NCI-H69 (cell line): ENCODE measurements around the gene GPR183.
"Not testable (repeated sequence)": the region's sequence is repeated elsewhere in the genome, so short reads cannot be mapped to it uniquely, and the experiment has no call there.

ENCODE experiments used
- DNase-seq: peaks from one replicate; lab custom pipeline; 2025; lab: John Stamatoyannopoulos, UW

Gene GPR183

DNA sequence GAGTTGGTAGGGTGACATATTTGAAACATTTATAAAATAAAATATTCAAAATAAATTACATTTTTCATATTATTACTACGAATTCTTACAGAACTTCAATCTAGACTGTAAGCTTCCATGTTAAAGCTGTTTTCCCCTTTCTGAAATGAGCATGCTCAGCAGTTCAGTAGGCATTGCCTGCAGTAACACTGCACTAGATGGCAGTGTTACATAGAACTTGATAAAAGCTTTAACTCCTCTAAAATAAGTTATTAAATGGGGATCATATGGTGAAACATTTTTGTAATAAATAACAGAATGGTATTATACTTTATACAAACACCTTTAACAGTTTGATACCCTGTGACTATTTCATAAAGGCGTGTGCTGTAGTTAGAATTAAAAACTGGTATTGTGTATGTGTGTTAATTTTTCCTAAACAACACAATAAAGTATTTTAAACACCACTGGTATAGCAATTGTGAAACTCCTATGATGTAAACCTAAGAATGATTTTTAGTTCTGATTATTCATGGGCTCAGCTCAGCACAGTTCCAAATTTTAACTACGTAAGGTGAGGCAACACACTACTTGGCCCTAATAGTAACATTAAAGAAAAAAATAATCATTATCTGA, 37.5 kb downstream of the GPR183 start:
- peak; percentile 61 for DNase-seq

DNA sequence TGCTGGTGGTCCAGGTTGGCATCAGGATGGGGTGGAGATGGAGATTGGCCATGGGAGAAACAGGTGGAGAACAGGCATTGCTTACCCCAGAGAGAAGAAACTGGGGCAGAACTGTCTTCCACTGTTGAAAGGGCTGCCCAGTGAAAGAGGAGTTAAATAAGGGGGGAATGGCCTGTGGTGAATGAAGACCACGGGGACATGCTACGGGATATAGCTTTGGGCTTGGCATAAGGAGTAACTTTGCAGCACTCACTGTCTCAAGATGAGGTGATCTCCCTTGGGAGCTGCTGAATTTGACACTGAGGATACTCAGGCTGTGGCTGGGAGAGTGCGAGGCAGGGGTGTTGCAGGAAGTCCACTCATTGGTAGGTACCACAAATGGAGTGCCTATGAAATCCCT, 38.4 kb downstream of the GPR183 start:
- DNase-seq = no peak

DNA sequence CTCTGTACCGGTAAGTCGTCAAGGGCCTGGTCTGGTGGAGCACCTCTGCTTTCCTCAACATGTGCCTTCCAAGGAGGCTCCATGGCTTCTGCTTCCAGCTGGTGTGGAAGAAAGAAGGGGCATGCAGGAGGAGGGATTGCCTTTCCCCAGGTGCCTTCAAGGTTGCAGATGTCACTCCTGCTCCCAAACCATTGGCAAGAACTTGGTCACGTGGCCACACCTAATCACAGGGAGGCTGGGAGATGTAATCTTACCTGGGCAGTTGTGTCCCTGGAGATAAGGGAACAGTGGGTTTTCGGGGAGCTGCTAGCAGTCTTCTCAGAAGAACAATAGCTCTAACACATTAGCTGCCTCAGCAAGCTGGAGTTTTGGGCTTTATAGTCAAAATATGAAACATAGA, 39.3 kb downstream of the GPR183 start:
- DNase-seq = no peak

DNA sequence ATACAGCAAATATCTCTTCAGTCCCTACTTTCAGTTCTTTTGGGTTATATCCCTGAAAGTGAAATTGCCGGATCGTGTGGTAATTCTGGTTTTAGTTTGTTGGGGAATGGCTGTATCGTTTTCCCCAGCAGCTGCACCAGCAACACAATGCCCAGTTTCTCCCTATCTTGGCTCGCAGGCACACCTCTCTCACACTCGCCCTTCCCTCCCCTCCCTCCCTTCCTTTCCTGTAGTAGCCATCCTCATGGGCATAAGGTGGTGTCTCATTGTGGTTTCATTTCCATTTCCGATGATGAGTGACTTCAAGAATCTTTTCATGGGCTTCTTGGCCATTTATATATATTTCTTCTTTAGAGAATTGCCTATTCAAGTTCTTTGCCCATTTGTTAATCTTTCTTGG, 40.4 kb downstream of the GPR183 start:
- DNase-seq = no peak

DNA sequence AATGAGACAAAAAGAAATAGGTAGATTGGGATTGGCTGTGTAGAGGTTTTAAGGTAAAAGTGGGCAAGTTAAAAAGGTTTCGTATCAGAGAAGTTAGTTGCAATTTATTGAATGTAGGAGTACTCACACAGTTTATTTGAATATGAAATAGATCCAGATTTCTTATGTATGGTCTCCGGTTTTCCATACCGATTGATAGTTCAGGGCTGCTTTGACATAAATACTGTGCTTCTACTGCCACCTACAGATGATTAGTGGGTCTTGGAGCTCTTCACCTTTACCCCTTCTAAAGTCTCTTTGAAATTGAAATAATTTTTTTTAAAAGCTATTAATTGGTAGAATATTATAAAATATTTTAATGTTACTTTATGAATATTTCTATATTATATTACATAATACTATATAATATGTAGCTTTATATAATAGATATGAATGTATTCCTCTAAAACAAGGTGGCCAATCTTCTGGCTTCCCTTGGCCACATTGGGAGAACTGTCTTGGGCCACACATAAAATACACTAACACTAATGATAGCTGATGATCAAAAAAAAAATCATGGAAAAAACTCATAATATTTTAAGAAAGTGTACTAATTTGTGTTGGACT, 41.3 kb downstream of the GPR183 start:
- DNase-seq = peak; percentile 66

DNA sequence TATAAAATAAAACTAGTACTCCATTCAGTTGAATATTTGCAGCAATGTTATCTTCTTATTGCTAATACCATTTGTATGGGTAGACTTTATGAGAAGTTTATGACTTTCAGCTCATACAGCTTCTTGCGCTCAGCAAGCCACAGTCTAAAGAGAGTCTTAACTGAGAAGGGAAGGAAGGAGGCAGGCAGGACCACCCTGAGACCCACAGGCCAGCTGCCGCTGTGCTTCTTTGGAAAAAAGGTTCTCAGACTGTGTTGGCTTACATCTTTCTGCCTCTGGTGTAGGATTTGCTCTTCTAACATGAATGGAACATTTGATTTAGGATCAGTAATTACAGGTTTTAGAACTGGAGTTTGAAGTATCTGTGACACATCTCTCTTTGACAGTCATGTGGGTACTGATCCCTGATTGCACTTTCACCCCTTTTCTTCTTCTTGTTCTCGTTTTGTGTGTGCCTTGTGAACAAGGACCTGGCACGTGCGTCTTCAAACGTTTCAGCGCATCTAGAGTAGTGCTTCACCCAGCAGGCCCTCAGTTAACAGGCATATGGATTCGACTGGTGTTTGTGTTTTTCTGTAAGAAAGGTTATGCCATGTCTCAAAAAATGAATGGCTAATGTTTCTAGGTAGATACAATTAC, 41.9 kb downstream of the GPR183 start:
- DNase-seq = no peak

DNA sequence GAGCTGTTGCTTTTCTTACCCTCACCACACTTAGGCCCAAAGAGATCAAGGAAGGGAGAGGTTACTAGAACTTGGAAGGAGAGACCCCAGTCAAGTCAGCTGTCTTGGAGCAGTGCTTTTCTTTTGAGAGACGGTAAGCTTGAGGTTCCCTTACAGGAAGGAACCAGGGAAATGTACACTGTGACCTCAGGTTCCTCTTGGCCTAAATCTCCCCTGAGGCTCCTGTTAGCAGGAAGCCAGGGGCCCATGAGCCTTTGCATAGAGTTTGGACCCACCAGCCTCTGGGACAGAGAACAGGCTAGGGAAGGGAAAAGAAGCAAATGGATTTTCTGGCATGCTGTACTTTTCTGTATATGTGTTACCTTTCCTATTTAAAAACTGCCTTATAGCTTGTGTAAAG, 43.1 kb downstream of the GPR183 start:
- DNase-seq = no peak

DNA sequence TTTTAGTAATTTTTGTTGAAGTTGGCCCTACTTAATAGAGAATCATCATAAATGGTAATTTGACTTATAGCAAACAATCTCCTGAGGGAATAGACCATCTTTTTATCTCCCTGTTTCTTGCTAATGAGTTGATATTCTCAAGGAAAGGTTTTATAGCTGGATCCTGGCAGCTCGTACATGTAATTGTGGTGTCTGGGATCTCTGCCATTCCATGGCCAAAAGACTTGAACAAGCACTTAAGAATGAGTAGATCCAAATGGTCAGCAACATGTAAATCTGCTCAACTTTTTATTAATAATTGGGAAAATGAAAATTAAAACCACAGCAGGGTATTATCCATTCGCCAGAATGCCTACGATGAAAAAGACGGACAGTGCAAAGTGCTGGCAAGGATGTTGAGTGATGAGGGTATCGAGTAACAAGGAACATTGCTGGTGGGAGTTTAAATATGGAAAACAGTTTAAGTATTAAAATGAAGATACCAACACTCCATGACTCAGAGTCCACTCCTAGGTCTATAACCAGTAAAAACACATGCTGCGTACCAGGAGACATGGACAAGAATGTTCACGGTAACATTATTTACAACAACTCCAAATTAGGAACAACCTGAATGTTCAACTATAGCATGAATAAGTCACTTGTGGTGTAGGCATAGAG, 43.9 kb downstream of the GPR183 start:
- no peak for DNase-seq

DNA sequence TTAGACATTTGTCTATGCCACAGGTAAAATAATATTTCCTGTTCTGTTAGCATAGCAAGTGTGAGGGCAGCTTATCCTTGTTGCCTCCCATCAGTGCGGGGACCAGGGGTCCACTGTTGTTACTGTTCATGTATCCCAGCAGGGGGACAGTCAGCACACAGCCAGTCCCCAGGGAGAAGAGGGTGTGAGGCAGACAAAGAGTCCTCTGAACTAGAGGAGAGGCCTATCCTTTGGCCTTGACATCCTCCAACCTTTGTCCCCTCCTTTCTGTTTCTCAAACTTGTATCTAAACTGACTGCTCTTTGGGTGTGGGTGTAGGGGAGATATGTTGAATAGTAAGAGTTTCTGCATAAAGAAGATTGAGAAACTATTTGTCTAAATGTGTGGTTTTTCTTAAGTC, 46.1 kb downstream of the GPR183 start:
- peak; percentile 30 for DNase-seq

DNA sequence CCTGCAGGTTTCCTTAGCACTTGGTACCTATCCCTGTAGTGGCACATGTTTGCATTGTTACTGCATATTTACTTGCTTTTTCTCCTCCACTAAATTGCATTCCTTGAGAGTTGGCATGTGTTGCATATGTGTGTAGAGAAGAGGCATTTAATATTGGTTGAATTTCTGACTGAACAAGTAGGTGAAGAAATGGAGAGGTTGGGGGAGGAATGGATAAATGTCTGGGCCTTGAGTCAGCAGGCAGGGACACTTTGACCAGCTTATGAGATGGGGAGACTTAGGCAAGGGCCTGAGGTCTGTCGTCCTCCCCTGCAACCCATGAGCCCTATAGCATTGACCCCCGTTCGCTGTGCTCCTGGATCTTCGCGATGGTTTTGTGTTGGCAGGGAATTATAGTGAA, 47.0 kb downstream of the GPR183 start:
- no peak for DNase-seq

DNA sequence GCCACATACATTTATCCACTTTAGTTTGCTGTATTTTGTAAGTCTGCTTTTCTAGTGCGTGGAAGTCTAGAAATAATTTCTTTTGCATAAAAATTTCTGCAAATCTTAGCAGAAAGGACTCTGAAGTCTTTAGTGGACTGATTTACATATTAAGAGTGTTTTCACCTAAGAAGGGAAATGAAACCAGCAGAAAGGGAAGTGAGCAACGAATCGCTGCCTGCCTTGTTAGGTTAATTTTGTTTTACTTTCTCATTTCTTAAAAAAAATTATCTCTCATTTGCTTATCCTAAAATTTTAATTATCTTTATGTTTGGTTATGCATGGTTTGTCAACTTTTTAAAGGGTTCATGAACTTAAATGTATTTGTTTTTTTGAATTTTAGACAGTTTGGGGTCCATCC, 48.3 kb downstream of the GPR183 start:
- no peak for DNase-seq

DNA sequence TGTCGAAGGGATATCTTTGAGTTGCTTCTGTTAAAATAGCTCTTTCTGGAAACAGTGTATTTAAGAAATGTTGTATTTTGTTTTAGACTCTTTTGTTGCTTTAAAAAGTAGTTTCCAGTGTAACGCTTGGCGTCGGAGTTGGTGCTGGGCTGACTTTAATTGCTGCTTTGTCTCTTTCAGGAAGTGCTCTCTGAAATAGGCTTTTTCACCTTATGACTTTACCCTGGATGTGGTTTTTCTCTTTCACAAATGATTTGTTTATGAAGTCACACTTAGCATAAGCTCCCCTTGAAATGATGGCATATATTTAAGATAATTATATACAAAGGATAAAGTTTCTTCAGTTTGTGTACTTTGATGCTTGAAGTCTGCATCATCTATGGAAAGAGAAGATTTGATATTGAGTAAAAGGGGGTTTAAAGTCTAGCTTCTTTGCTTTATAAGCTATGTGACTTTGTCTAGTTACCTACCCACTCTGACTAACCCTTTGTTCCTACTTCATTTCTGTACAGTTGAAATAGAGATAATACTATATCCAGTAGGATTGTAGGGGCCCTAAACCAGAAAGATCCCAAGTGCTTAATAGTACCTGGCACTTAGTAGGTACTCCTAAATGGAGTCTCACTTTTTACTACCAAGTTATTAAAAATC, 48.9 kb downstream of the GPR183 start, which contains the start of gene GPR18:
Gene GPR18, minus strand, starts transcription at position 170 of the 651 bp plus-strand sequence. CDS start 2,507 bp downstream, outside the sequence.
- no peak for DNase-seq

DNA sequence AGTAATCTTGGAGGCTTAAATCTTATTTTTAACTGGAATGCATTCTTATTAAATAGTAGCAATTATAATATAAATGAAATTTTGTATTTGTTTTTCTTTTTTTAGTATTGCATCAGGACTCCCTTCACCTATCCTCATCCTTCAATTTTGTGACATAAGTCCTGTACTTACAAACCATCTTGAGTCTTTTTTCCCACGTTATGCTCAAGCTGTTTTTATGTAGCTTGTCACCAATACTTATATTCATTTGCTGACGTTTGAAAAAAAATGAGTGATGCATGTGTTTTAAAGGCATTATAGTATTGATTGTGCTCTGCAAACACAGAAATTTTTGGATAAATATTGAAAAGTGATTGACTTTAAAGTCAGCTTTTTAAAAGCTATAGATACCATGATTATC, 49.9 kb downstream of the GPR183 start:
- DNase-seq = no peak

DNA sequence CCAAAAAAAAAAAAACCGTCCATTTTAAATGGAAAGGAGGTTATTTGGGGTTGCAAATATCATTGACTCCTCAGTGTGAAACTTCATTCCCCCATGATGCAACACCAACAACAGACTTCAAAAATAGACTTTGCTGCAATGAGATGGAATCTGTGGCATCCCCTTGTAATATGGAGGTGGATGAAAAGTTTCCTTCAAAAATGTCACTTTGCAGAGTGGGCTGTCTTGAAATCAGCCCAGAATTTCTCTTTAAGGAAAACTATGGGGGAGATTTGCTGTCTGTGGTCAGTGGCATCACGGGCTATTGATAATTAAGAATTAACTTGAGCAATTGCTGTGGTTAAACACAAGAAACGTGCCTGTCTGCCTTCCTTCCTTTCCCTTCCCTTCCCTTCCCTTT, 50.5 kb downstream of the GPR183 start:
- DNase-seq = no peak

DNA sequence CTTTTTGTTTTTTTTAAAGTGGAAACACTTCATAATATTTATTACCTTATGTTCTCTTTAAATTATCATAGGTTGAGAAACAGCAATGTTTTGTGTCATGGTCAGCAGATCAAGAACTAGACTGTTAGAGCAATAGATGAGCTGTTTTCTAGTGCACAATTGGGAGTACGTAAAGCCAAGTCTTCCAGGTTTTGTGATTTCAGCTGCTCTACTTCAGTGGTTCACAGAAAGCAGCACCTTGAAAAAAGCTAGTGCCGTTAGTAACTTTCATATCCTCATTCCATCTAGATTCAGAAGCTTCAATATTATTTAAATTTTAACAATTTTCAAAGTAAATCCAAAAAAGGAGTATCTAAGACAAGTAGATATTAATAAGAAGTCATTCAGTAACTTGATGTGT, 50.9 kb downstream of the GPR183 start:
- no peak for DNase-seq

DNA sequence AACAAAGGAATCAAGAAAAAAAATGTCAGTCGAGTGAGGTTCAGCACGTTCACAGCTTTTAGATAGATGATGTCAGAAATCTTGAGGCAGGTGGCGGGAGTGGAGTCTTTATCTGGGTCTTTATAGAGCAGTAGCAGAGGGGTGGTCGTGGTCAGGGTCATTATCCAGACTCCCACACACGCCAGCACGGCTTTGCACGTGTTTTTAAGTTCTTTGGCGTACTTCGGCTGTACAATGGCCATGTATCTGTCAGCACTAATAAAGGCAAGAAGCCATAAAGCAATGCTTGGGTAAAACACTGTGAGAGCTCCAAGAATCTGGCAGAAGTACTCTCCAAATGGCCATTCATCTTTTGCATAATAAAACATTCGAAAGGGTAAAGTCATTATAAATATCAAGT, 51.9 kb downstream of the GPR183 start:
- no peak for DNase-seq

DNA sequence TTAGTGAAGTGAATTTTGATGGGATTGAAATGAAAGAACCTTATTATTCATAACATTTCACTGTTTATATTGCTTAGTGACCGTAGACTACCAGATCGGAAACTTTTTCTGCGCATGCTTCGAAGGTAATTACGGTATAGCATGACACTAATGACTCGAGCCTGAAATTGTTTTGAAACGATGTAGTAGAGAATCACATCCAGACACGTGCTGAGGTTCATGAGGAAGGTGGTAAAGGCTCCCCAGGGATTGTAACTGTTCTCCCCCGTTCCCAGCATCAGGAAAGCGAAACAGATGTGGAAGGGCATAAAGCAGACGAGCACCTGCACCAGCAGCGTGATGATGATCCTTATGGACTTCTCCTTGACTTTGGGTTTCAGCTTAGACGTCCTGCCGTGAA, 52.4 kb downstream of the GPR183 start:
- DNase-seq = peak; percentile 22

DNA sequence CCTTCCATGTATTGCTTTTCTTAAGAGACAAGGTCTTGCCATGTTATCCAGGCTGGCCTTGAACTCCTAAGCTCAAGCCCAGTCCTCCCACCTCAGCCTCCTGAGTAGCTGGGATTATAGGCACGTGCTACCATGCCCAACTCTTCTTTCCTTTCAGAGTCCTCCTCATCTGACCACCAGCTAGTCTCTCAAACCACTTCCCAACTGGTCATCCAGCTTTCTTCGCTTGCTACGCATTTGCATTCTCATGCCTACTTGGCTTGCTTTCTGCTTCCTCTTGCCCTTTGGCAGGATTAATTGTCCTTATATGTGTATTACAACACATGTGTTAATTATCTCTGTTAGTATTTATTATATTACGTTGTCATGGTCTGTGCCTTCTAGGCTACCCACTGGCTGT, 55.3 kb downstream of the GPR183 start:
- no peak for DNase-seq

DNA sequence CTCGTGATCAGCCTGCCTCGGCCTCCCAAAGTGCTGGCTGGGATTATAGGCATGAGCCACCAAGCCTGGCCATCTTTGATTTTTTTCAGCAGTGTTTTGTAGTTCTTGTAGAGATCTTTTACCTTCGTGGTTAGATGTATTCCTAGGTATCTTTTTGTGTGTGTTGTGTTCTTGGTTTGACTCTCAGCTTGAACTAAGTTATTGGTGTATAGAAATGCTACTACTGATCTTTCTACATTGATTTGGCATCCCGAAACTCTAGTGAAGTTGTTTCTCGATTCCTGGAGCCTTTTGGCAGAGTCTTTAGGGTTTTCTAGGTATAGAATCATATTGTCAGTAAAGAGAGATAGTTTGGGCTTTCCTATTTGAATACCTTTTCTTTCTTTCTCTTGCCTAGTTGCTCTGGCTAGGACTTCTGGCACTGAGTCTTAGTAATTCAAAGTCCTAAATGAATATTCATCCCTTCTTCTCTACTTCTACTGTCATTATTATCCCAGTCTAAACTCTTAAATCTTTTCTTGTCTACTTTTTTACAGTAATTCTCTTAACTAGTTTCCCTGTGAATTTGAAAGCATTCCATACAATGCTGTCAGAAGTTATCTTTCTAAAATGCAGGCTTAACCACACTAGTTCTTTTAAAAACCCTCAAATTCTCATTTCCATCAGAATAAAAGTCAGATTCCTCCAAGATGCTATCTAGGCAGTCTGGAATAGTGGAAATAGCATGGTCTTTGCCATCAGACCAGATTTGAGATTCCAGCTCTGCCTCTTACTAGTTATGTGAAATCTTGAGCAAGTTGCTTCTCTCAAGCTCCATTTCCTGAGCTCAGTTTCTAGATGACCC, 56.0 kb downstream of the GPR183 start:
- DNase-seq = no peak

DNA sequence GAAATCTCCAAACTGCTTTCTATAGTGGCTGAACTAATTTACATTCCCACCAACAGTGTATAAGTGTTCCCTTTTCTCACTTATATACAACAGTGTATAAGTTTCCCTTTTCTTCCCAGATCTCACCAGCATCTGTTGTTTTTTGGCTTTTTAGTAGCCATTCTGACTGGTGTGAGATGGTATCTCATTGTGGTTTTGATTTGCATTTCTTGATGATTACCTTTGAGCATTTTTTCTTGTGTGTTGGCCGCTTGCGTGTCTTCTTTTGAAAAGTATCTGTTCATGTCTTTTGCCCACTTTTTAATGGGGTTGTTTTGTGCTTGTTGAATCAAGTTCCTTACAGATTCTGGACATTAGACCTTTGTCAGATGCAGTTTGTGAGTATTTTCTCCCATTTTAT, 57.6 kb downstream of the GPR183 start:
- not testable (repeated sequence) for DNase-seq

DNA sequence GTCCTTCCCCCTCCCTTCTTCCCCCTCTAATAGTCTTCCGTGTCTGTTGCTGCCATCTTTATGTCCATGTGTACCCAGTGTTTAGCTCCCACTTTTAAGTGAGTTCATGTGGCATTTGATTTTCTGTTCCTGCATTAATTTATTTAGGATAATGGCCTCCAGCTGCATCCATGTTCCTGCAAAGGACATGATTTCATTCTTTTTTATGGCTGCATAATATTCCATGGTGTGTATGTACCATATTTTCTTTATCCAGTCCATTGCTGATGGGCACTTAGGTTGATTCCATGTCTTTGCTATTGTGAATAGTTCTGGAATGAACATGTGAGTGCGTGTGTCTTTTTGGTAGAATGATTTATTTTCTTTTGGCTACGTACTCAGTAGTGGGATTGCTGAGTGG, 58.0 kb downstream of the GPR183 start:
- not testable (repeated sequence) for DNase-seq

DNA sequence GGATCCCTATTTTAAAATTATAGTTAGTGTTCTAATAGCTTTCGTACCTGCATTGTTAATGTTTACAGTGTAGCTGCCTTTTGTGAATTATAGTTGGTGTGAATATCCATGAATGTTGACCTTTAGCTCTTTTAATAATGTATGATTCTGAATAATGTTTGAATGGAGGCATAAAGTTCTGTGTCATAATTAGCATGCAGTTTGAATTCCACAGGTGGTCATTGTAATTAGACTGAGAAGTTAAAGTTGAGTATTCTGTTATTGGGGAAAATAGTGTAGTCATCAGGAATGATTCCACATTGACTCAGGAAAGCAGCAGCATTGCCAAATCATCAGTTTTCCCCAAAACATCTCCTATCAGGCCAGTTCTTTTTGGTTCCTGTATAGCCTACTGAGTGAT, 61.1 kb downstream of the GPR183 start:
- DNase-seq = no peak
